HCT116 (cell line): ENCODE data around the gene ZNF536.

ENCODE experiments used
- CTCF ChIP-seq, 3 experiments: fragments of 200-600 bp in 1 of 3; sonication (generic) in 1 of 3; IDR thresholded peaks in 2 of 3; conservative IDR thresholded peaks in 1 of 3; 2 replicates each; pipeline ENCODE4 v1.5.1; 2012 to 2017; ENCODE audit warnings: low read depth in 2 of 3, low read length in 2 of 3, antibody characterized with exemption in 1 of 3, borderline replicate concordance in 1 of 3, control low read depth in 1 of 3, mild to moderate bottlenecking in 1 of 3, mixed read lengths in 1 of 3, mixed run types in 1 of 3, moderate library complexity in 1 of 3; ENCODE audit not compliant: insufficient read depth in 1 of 3
- MAX ChIP-seq: IDR thresholded peaks from 2 replicates; pipeline ENCODE4 v1.6.1; 2012
- POLR2A ChIP-seq: IDR thresholded peaks from 2 replicates; pipeline ENCODE4 v1.7.0; 2011; ENCODE audit warnings: borderline replicate concordance; ENCODE audit not compliant: insufficient read depth, insufficient read length; ENCODE audit errors: extremely low read depth
- POLR2AphosphoS5 ChIP-seq: IDR thresholded peaks from 2 replicates; pipeline ENCODE4 v1.6.1; 2011; ENCODE audit warnings: mild to moderate bottlenecking, low read depth, low read length, moderate library complexity
- REST ChIP-seq: IDR thresholded peaks from 2 replicates; pipeline ENCODE4 v1.6.1; 2012; ENCODE audit warnings: low read depth
- SP1 ChIP-seq: IDR thresholded peaks from 2 replicates; pipeline ENCODE4 v1.6.1; 2012; ENCODE audit warnings: low read depth
- TF ChIP-seq, protein P1 (sequence below): IDR thresholded peaks from 2 replicates; pipeline ENCODE4 v1.6.1; 2012

DNA sequence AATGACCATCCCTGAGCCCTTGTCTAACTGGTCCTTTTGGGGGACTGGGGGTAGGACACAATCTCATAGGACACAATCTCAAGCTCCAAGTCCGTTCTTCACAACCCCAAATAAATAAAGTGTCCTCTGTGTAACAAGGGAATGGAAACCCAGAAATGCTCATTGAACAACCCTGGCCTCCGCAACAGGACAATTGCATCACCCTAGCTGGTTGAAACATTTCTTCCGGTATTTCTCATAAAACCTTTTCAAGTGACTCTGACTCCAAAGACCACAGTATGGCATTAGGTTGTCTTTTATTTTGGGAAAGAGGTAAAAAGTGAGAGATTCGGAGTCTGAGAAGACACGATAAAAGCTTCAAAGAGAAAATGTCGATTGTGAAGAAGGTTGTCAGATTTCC lies 186.6 kb downstream of the ZNF536 start:
- no peak for TF ChIP-seq POLR2A
- TF ChIP-seq CTCF (IDR thresholded peaks at IDR 0.05 in 2 of 3, conservative IDR thresholded peaks at IDR 0.05 in 1 of 3; ENCODE audit: borderline replicate concordance in 1 of 3, insufficient read depth in 1 of 3, low read depth in 2 of 3, low read length in 2 of 3) = no peak
- no peak for TF ChIP-seq SP1
- no peak for TF ChIP-seq REST
- TF ChIP-seq, protein P1, sequence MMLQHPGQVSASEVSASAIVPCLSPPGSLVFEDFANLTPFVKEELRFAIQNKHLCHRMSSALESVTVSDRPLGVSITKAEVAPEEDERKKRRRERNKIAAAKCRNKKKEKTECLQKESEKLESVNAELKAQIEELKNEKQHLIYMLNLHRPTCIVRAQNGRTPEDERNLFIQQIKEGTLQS = no peak
- no peak for TF ChIP-seq POLR2AphosphoS5
- no peak for TF ChIP-seq MAX
